ENCODE measurements around the gene NAAA. TPM values are rescaled to one million over a fixed set of nuclear protein-coding genes. Genes with fewer than 3 reads are reported as not detected.

Gene NAAA
- total and polyA plus RNA-seq, 2 donors (not counting 1 experiment from before 2014, with no cell fraction given) = 32.4 to 50.7 TPM

DNA sequence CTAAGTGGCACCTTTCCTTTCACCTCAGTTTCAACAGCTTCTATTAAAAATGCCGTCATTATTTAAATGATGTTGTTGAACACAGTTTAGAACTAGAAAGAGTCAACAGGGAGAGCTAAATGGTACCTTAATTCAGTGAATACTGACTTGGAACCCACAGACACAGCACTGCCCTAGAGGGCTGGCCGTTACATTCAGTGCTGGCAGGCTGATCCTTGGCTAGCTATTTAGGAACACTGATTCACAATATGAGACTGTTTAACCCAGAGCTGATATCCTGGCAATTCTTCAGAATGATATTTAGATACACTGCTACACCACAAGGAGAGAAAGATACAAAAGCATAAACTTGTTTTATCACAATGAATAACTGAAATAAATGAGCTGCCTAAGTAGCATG is 12.7 kb upstream of the NAAA start:
- no peaks in the 10 kb centered on the region for H3K4me1 ChIP-seq (ENCODE audit: control insufficient read depth, extremely low read depth, insufficient read depth, low read length)
- no peak overlapping the region for H3K4me3 ChIP-seq (replicated peaks in 1 of 4; ENCODE audit: control extremely low read depth in 1 of 4, insufficient read depth in 1 of 4, low read depth in 3 of 4, low read length in 4 of 4)
- H3K4me2 ChIP-seq (ENCODE audit: extremely low read depth, insufficient read depth, low read length) = no peak overlapping the region
- H2AFZ ChIP-seq (ENCODE audit: low read length) = no peak overlapping the region
- TF ChIP-seq, protein P1, sequence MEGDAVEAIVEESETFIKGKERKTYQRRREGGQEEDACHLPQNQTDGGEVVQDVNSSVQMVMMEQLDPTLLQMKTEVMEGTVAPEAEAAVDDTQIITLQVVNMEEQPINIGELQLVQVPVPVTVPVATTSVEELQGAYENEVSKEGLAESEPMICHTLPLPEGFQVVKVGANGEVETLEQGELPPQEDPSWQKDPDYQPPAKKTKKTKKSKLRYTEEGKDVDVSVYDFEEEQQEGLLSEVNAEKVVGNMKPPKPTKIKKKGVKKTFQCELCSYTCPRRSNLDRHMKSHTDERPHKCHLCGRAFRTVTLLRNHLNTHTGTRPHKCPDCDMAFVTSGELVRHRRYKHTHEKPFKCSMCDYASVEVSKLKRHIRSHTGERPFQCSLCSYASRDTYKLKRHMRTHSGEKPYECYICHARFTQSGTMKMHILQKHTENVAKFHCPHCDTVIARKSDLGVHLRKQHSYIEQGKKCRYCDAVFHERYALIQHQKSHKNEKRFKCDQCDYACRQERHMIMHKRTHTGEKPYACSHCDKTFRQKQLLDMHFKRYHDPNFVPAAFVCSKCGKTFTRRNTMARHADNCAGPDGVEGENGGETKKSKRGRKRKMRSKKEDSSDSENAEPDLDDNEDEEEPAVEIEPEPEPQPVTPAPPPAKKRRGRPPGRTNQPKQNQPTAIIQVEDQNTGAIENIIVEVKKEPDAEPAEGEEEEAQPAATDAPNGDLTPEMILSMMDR (conservative IDR thresholded peaks at IDR 0.05 in 1 of 2, IDR thresholded peaks at IDR 0.05 in 1 of 2; ENCODE audit: low read depth in 1 of 2, low read length in 2 of 2) = no peak
- no peak for TF ChIP-seq EZH2 (IDR thresholded peaks at IDR 0.05; ENCODE audit: low read length, missing control alignments)
- H3K27ac ChIP-seq (ENCODE audit: insufficient read depth, low read length) = no peak overlapping the region
- H3K79me2 ChIP-seq (ENCODE audit: control insufficient read depth, insufficient read depth, low read length) = no peaks in the 10 kb centered on the region
- no peak overlapping the region for H3K9ac ChIP-seq (ENCODE audit: insufficient read depth, low read length)
- H3K36me3 ChIP-seq (ENCODE audit: control insufficient read depth, insufficient read depth, low read length) = peaks cover 7% of the 10 kb centered on the region
- no peaks in the 10 kb centered on the region for H3K9me3 ChIP-seq (ENCODE audit: control insufficient read depth, insufficient read depth, low read depth, low read length)
- no peaks in the 10 kb centered on the region for H4K20me1 ChIP-seq (ENCODE audit: control insufficient read depth, extremely low read depth, insufficient read depth, low read length)
- H3K27me3 ChIP-seq (ENCODE audit: control insufficient read depth, insufficient read depth, low read length) = no peaks in the 10 kb centered on the region
- no peak for DNase-seq (ENCODE audit: low read depth in 2 of 2)

DNA sequence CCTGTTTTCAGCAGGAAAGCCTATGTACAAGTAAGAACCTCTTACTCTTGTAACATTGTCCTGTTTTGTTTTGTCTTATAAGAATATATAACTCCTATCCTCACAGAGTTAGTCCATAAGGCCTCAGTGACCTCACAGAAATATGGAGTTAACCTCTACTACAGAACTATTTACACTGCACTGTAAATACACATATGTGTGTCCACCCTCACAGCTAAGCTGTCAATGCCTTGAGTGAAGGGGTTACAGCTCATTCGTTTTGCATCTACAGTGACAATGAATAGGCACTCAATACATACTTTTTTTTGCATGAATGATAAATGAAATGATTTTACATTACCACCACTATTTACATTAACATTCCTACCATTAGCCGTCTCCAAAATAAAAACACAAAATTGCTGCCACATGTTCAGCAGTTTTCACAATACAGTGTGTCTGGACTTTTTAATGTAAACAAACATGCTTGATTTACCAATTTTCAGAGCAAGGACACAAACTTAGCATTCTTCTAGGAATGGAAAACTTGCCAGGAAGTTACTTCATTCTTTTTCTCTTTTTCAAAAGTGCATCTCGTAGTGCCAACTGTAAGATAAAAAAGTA is 9.5 kb upstream of the NAAA start:
- peak in 1 of 2 donors; percentile 60 for DNase-seq (ENCODE audit: low read depth in 2 of 2)
- Histone ChIP-seq H3K27ac (ENCODE audit: insufficient read depth, low read length) (no peak overlapping the region), H3K79me2 (ENCODE audit: control insufficient read depth, insufficient read depth, low read length) (no peaks in the 10 kb centered on the region), H3K4me3 (replicated peaks in 1 of 4; ENCODE audit: control extremely low read depth in 1 of 4, insufficient read depth in 1 of 4, low read depth in 3 of 4, low read length in 4 of 4) (no peak overlapping the region), H3K4me1 (ENCODE audit: control insufficient read depth, extremely low read depth, insufficient read depth, low read length) (no peaks in the 10 kb centered on the region), H3K27me3 (ENCODE audit: control insufficient read depth, insufficient read depth, low read length) (no peaks in the 10 kb centered on the region), H3K9me3 (ENCODE audit: control insufficient read depth, insufficient read depth, low read depth, low read length) (no peaks in the 10 kb centered on the region), H4K20me1 (ENCODE audit: control insufficient read depth, extremely low read depth, insufficient read depth, low read length) (no peaks in the 10 kb centered on the region), H3K4me2 (ENCODE audit: extremely low read depth, insufficient read depth, low read length) (no peak overlapping the region), H3K9ac (ENCODE audit: insufficient read depth, low read length) (no peak overlapping the region), H2AFZ (ENCODE audit: low read length) (no peak overlapping the region), H3K36me3 (ENCODE audit: control insufficient read depth, insufficient read depth, low read length) (no peaks in the 10 kb centered on the region)
- TF ChIP-seq, protein P1 (conservative IDR thresholded peaks at IDR 0.05 in 1 of 2, IDR thresholded peaks at IDR 0.05 in 1 of 2; ENCODE audit: low read depth in 1 of 2, low read length in 2 of 2) = no peak
- TF ChIP-seq EZH2 (IDR thresholded peaks at IDR 0.05; ENCODE audit: low read length, missing control alignments) = no peak

DNA sequence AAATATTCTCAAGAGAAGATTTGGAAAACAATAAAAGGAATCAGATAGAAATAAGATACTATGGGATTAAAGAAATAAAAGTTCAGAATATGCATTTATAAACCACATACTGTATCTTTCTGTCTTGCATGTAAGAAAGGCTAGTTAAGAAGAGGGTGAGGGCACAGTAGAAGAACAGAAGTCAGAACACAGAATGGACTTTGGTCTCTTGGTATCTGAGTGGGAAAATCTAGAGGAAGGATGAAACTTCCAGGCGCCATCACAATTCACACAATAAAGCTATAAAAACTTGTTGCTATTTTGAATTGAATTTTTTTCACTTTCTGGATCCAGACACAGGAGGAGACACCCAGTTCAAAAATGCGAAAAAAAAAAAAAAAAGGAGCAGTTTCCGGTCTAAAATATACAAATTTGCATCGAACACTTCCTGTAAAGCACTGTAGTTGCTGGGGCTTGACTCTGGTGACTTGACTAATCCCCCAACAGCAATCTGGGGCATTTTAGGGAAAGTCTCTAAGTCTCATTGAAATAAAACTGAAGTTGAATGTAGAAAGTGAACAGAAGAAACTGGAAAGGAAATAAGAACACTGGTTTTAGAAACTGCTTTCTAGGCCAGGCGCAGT is 8.1 kb upstream of the NAAA start:
- DNase-seq (ENCODE audit: low read depth in 2 of 2) = no peak
- Histone ChIP-seq H2AFZ (ENCODE audit: low read length) (no peak overlapping the region), H3K4me3 (replicated peaks in 1 of 4; ENCODE audit: control extremely low read depth in 1 of 4, insufficient read depth in 1 of 4, low read depth in 3 of 4, low read length in 4 of 4) (no peak overlapping the region), H3K4me1 (ENCODE audit: control insufficient read depth, extremely low read depth, insufficient read depth, low read length) (no peaks in the 10 kb centered on the region), H3K27me3 (ENCODE audit: control insufficient read depth, insufficient read depth, low read length) (no peaks in the 10 kb centered on the region), H3K9ac (ENCODE audit: insufficient read depth, low read length) (no peak overlapping the region), H4K20me1 (ENCODE audit: control insufficient read depth, extremely low read depth, insufficient read depth, low read length) (no peaks in the 10 kb centered on the region), H3K36me3 (ENCODE audit: control insufficient read depth, insufficient read depth, low read length) (no peaks in the 10 kb centered on the region), H3K4me2 (ENCODE audit: extremely low read depth, insufficient read depth, low read length) (no peak overlapping the region), H3K9me3 (ENCODE audit: control insufficient read depth, insufficient read depth, low read depth, low read length) (no peaks in the 10 kb centered on the region), H3K79me2 (ENCODE audit: control insufficient read depth, insufficient read depth, low read length) (no peaks in the 10 kb centered on the region), H3K27ac (ENCODE audit: insufficient read depth, low read length) (no peak overlapping the region)
- TF ChIP-seq, protein P1 (conservative IDR thresholded peaks at IDR 0.05 in 1 of 2, IDR thresholded peaks at IDR 0.05 in 1 of 2; ENCODE audit: low read depth in 1 of 2, low read length in 2 of 2) = no peak
- TF ChIP-seq EZH2 (IDR thresholded peaks at IDR 0.05; ENCODE audit: low read length, missing control alignments) = no peak

Data from fibroblast of lung (primary cell).